ENCODE results near the gene TWNK.

DNA sequence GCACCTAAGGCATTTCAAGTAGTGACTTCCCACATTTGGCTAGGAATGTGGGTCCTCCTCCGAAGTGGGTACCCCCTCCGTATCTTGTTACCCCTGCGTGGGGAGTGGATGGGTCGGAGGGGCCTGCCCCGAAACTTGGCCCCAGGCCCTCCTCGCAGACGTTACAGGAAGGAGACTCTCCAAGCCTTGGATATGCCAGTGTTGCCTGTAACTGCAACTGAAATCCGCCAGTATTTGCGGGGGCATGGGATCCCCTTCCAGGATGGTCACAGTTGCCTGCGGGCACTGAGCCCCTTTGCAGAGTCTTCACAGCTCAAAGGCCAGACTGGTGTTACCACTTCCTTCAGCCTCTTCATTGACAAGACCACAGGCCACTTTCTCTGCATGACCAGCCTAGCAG is 823 bp downstream of the TWNK start:
- TF ChIP-seq HNRNPH1 (optimal IDR thresholded peaks at IDR 0.05; ENCODE audit: low read depth, low read length): no peak
- TF ChIP-seq ATF3 (IDR thresholded peaks at IDR 0.05): no peak
- TF ChIP-seq ATF3 (CRISPR knock-in tag; conservative IDR thresholded peaks at IDR 0.05): no peak
- no peak for TF ChIP-seq ZFX (CRISPR knock-in tag; IDR thresholded peaks at IDR 0.05)
- TF ChIP-seq, protein P1, sequence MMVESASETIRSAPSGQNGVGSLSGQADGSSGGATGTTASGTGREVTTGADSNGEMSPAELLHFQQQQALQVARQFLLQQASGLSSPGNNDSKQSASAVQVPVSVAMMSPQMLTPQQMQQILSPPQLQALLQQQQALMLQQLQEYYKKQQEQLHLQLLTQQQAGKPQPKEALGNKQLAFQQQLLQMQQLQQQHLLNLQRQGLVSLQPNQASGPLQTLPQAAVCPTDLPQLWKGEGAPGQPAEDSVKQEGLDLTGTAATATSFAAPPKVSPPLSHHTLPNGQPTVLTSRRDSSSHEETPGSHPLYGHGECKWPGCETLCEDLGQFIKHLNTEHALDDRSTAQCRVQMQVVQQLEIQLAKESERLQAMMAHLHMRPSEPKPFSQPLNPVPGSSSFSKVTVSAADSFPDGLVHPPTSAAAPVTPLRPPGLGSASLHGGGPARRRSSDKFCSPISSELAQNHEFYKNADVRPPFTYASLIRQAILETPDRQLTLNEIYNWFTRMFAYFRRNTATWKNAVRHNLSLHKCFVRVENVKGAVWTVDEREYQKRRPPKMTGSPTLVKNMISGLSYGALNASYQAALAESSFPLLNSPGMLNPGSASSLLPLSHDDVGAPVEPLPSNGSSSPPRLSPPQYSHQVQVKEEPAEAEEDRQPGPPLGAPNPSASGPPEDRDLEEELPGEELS (CRISPR knock-in tag; IDR thresholded peaks at IDR 0.05; ENCODE audit: borderline replicate concordance): no peak
- no peak for TF ChIP-seq POLR2A (conservative IDR thresholded peaks at IDR 0.05)
- TF ChIP-seq POLR2AphosphoS2 (IDR thresholded peaks at IDR 0.05; ENCODE audit: low read length): no peak
- TF ChIP-seq BACH1 (tag; IDR thresholded peaks at IDR 0.05): no peak

Data from K562 (cell line).